ENCODE data around the gene TTC13. TPM values are rescaled to one million over a fixed set of nuclear protein-coding genes. Genes with fewer than 3 reads are reported as not detected.
"Not testable (repeated sequence)": the region's sequence is repeated elsewhere in the genome, so short reads cannot be mapped to it uniquely, and the experiment has no call there.

Gene TTC13
- total RNA-seq = 6.7 TPM
- long read RNA-seq, partial matches to known transcripts = 0 of 4 reads
- long read RNA-seq, other reads (novel, unspliced or antisense) = 3 of 4 reads

GRCh38 chr1:230978491-230979388 lies at the start of gene TTC13, which contains the start of gene ARV1:
Gene TTC13 (minus strand): TSS chr1:230978861. CDS start chr1:230978830, 31 bp downstream.
Gene ARV1 (plus strand): TSS chr1:230979094. CDS start chr1:230979106, 12 bp downstream.
- ATAC-seq = peak; percentile 100
- intact Hi-C loops (cut with DNase I) = loop anchor here (2.0 kb wide), 1 partner anchor 232 kb away; no protein-coding TSS in a partner anchor
- DNase-seq (ENCODE audit: missing footprints) = peak; percentile 100

GRCh38 chr1:231027971-231028370 lies 49.3 kb upstream of the TTC13 start:
- intact Hi-C loops (cut with DNase I) = no loop called here
- DNase-seq (ENCODE audit: missing footprints) (no peak), ATAC-seq (no peak)

GRCh38 chr1:231027136-231027925 lies 48.7 kb upstream of the TTC13 start:
- ATAC-seq (no peak), DNase-seq (ENCODE audit: missing footprints) (no peak)
- intact Hi-C loops (cut with DNase I) = no loop called here

GRCh38 chr1:231026576-231026975 lies 47.9 kb upstream of the TTC13 start:
- intact Hi-C loops (cut with DNase I) = no loop called here
- no peak for ATAC-seq
- no peak for DNase-seq (ENCODE audit: missing footprints)

- DNase-seq (ENCODE audit: missing footprints) = no peak
- intact Hi-C loops (cut with DNase I) = no loop called here
- ATAC-seq = no peak
These were observed 44.5 kb upstream of the TTC13 start for GRCh38 chr1:231023150-231023549.

GRCh38 chr1:231022543-231022942 lies 43.9 kb upstream of the TTC13 start:
- ATAC-seq; DNase-seq (ENCODE audit: missing footprints); intact Hi-C loops (cut with DNase I): not testable (repeated sequence)

- ATAC-seq (no peak), DNase-seq (ENCODE audit: missing footprints) (no peak)
- intact Hi-C loops (cut with DNase I) = loop anchor here (2.0 kb wide), 1 partner anchor 71 kb away; no protein-coding TSS in a partner anchor
These were observed 42.9 kb upstream of the TTC13 start for GRCh38 chr1:231021540-231022031.

- intact Hi-C loops (cut with DNase I) = loop anchor here (2.0 kb wide), 1 partner anchor 72 kb away; no protein-coding TSS in a partner anchor
- ATAC-seq = no peak
- DNase-seq (ENCODE audit: missing footprints) = no peak
These were observed 42.2 kb upstream of the TTC13 start for GRCh38 chr1:231020816-231021215.

- ATAC-seq (no peak), DNase-seq (ENCODE audit: missing footprints) (no peak)
- intact Hi-C loops (cut with DNase I) = loop anchor here (2.0 kb wide), 1 partner anchor 73 kb away; no protein-coding TSS in a partner anchor
These were observed 41.5 kb upstream of the TTC13 start for GRCh38 chr1:231020139-231020601.

GRCh38 chr1:231019711-231020110 lies 41.0 kb upstream of the TTC13 start:
- intact Hi-C loops (cut with DNase I) = loop anchor here (2.0 kb wide), 1 partner anchor 73 kb away; no protein-coding TSS in a partner anchor
- no peak for DNase-seq (ENCODE audit: missing footprints)
- no peak for ATAC-seq

GRCh38 chr1:231016966-231017365 lies 38.3 kb upstream of the TTC13 start:
- no peak for ATAC-seq
- DNase-seq (ENCODE audit: missing footprints) = no peak
- intact Hi-C loops (cut with DNase I) = no loop called here

GRCh38 chr1:231016234-231016633 lies 37.6 kb upstream of the TTC13 start:
- no peak for DNase-seq (ENCODE audit: missing footprints)
- ATAC-seq = no peak
- intact Hi-C loops (cut with DNase I) = no loop called here

GRCh38 chr1:231013391-231014015 lies 34.8 kb upstream of the TTC13 start:
- ATAC-seq = no peak
- no peak for DNase-seq (ENCODE audit: missing footprints)
- intact Hi-C loops (cut with DNase I) = no loop called here

- no peak for DNase-seq (ENCODE audit: missing footprints)
- intact Hi-C loops (cut with DNase I) = no loop called here
- ATAC-seq = no peak
These were observed 33.3 kb upstream of the TTC13 start for GRCh38 chr1:231011963-231012362.

- DNase-seq (ENCODE audit: missing footprints) (no peak), ATAC-seq (no peak)
- intact Hi-C loops (cut with DNase I) = no loop called here
These were observed 32.7 kb upstream of the TTC13 start for GRCh38 chr1:231011360-231011759.

GRCh38 chr1:231007535-231007934 lies 28.9 kb upstream of the TTC13 start:
- DNase-seq (ENCODE audit: missing footprints); intact Hi-C loops (cut with DNase I); ATAC-seq: not testable (repeated sequence)

GRCh38 chr1:231001892-231002291 lies 23.2 kb upstream of the TTC13 start:
- intact Hi-C loops (cut with DNase I) = no loop called here
- no peak for ATAC-seq
- no peak for DNase-seq (ENCODE audit: missing footprints)

GRCh38 chr1:231000639-231001038 lies 22.0 kb upstream of the TTC13 start:
- no peak for ATAC-seq
- intact Hi-C loops (cut with DNase I) = no loop called here
- DNase-seq (ENCODE audit: missing footprints) = no peak

All from Right ventricle myocardium inferior (tissue), 1 donor.